Tibial nerve (tissue), 4 donors: ENCODE measurements around the gene SFTA2.

Experiments used
- EP300 ChIP-seq, 2 donors: sonication (generic); formaldehyde crosslinking; IDR thresholded peaks; one replicate each; pipeline ENCODE4 v1.6.1; 2017; ENCODE audit warnings: antibody characterized with exemption in 2 of 2, mild to moderate bottlenecking in 1 of 2
- POLR2A ChIP-seq, 2 donors: fragments of 450-650 bp; IDR thresholded peaks; one replicate each; pipeline ENCODE4 v1.6.1; 2017; ENCODE audit warnings: antibody characterized with exemption in 2 of 2, mild to moderate bottlenecking in 2 of 2, moderate library complexity in 2 of 2
- TF ChIP-seq, protein P1 (sequence below), 5 experiments: fragments of 200-600 bp in 3 of 5; fragments of 450-650 bp in 2 of 5; sonication (generic) in 3 of 5; IDR thresholded peaks; one replicate each; pipeline ENCODE4 v1.5.1; 2016 to 2019; ENCODE audit warnings: antibody characterized with exemption in 5 of 5, mild to moderate bottlenecking in 3 of 5, moderate library complexity in 2 of 5

DNA sequence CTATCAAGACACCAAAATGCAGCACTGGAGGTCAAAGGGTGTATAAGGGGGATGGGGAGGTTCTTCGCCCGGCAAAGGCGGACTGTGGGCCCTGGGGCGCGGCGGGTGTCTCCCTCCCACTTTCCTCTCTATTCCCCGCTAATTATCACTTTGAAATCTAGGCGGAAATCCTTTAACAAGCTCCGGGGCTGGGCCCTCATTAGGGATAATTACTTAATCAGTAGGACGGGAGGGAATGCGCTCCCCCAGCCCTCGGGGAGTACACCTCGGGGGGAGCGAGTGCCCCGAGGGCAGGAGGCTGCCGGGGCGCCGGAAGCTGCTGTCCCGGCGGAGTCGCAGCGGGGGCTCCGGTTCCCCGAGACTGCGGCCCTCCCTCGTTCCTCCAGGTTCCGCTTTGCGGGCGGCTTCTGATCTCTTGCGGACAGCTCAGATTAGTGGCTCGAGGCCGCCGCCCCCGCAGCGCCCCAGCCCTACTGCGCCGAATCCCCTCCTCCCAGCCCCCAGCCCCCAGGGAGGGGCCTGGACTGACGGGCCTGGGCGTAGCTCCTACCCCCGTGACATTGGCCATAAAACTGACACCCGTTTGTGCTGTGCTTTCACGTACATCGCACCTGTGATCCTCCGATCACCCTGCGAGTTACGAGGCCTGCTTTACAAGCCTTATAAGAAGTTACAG lies 23.5 kb upstream of the SFTA2 start:
- TF ChIP-seq, protein P1, sequence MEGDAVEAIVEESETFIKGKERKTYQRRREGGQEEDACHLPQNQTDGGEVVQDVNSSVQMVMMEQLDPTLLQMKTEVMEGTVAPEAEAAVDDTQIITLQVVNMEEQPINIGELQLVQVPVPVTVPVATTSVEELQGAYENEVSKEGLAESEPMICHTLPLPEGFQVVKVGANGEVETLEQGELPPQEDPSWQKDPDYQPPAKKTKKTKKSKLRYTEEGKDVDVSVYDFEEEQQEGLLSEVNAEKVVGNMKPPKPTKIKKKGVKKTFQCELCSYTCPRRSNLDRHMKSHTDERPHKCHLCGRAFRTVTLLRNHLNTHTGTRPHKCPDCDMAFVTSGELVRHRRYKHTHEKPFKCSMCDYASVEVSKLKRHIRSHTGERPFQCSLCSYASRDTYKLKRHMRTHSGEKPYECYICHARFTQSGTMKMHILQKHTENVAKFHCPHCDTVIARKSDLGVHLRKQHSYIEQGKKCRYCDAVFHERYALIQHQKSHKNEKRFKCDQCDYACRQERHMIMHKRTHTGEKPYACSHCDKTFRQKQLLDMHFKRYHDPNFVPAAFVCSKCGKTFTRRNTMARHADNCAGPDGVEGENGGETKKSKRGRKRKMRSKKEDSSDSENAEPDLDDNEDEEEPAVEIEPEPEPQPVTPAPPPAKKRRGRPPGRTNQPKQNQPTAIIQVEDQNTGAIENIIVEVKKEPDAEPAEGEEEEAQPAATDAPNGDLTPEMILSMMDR (IDR thresholded peaks at IDR 0.05) = no peak
- TF ChIP-seq POLR2A (IDR thresholded peaks at IDR 0.05) = no peak
- no peak for TF ChIP-seq EP300 (IDR thresholded peaks at IDR 0.05)
